Glutamatergic neuron (in vitro differentiated cells): ENCODE data around the gene COL8A1. TPM values are rescaled to one million over a fixed set of nuclear protein-coding genes. Genes with fewer than 3 reads are reported as not detected.

Experiments used
- DNase-seq: peaks from one replicate; pipeline ENCODE4 v3.0.0; 2022
- H3K27ac Mint-ChIP-seq: one replicate; pipeline ENCODE4 v1.8.0; 2020; ENCODE audit warnings: mild to moderate bottlenecking, mixed read lengths, inconsistent platforms; ENCODE audit not compliant: unreplicated experiment
- H3K27me3 Mint-ChIP-seq: one replicate; pipeline ENCODE4 v1.8.0; 2020; ENCODE audit warnings: mild to moderate bottlenecking, moderate library complexity, mixed read lengths, inconsistent platforms; ENCODE audit not compliant: unreplicated experiment
- H3K36me3 Mint-ChIP-seq: one replicate; pipeline ENCODE4 v1.8.0; 2020; ENCODE audit warnings: mild to moderate bottlenecking, mixed read lengths, inconsistent platforms; ENCODE audit not compliant: unreplicated experiment
- H3K4me1 Mint-ChIP-seq: one replicate; pipeline ENCODE4 v1.8.0; 2020; ENCODE audit warnings: mild to moderate bottlenecking, low read depth, mixed read lengths, inconsistent platforms; ENCODE audit not compliant: unreplicated experiment
- H3K4me3 Mint-ChIP-seq: one replicate; pipeline ENCODE4 v1.8.0; 2020; ENCODE audit warnings: mild to moderate bottlenecking, mixed read lengths, inconsistent platforms; ENCODE audit not compliant: unreplicated experiment
- H3K9me3 Mint-ChIP-seq: one replicate; pipeline ENCODE4 v1.8.0; 2020; ENCODE audit warnings: mild to moderate bottlenecking, moderate library complexity, mixed read lengths, inconsistent platforms; ENCODE audit not compliant: unreplicated experiment
- CTCF ChIP-seq: fragments of 200-600 bp; sonication (generic); IDR thresholded peaks from one replicate; pipeline ENCODE4 v1.5.0; 2021; ENCODE audit not compliant: partially characterized antibody, unreplicated experiment
- total RNA-seq: library from RNA; stranded (reverse); fragmentation: NEBNext Ultra II Directional; extraction: Animal tissue kit (Norgen Biotek cat#: 25700); gene quantifications from one replicate; pipeline ENCODE4 v1.2.1, GENCODE V29; 2021; ENCODE audit not compliant: unreplicated experiment

Gene COL8A1
- total RNA-seq, 1 donor from 2014 or later, result 0.25 TPM

- H3K4me1 Mint-ChIP-seq, result no peaks in the 10 kb centered on the region
- no peaks in the 10 kb centered on the region for H3K9me3 Mint-ChIP-seq
- H3K4me3 Mint-ChIP-seq, result no peak overlapping the region
- H3K27ac Mint-ChIP-seq, result no peak overlapping the region
- TF ChIP-seq CTCF, result no peak
- no peaks in the 10 kb centered on the region for H3K27me3 Mint-ChIP-seq
- DNase-seq, result no peak
- H3K36me3 Mint-ChIP-seq, result no peaks in the 10 kb centered on the region
Measured at GRCh38 chr3:99710094-99710493, 71.7 kb downstream of the COL8A1 start.

DNA sequence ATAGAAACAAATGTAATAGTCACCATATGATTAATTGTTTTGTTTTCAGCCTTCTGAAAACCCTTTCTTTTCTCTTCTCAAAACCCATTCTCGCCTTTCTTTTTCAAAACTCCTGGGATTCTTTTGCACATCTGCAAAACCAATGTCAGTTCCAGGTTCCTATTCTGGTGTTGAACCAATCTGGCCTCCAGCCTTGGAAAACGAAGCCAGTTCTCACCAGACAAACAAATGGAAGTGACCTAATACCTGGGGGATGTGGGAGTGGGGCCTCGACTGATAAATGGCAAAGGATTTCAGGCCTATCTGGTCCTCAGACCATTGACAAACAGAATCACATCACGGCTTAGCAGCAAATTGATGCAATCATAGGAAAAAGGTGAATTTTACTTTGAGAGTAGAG lies 73.0 kb downstream of the COL8A1 start:
- no peak for DNase-seq
- Mint-ChIP-seq H3K4me1 (no peaks in the 10 kb centered on the region), H3K4me3 (no peak overlapping the region), H3K27me3 (no peaks in the 10 kb centered on the region), H3K9me3 (no peaks in the 10 kb centered on the region), H3K36me3 (no peaks in the 10 kb centered on the region), H3K27ac (no peak overlapping the region)
- no peak for TF ChIP-seq CTCF

DNA sequence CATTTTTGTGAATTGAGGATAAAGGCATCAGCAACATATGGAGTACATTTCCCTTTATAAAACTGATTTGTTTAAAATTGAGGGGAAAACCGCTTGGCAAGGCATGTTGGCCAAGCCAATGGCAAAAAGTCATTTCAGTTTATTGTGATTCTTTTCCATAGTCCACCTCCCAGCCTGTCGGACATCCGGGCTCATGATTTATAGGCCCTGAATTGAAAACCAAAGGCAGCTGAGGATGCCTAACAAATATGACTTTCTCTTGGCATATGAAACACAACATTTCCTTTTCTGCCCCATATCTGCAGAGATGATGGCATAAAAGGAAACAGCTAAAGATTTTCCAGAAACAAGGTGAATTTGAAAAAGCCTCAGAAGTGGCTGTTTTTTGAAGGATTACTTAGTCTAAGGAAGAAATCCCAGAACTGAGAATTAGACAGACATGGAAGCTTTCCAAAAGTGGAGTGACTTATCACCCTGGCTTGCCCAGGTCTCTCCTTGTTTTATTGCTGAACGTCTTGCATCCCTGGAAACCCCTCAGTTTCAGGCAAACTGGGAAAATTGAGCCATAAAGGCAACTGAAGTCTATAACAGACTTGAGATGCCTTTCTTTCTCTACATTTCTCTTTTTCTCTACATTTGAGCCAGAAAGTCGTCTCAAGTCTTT lies 74.0 kb downstream of the COL8A1 start:
- DNase-seq, result no peak
- H3K36me3 Mint-ChIP-seq, result no peaks in the 10 kb centered on the region
- H3K4me3 Mint-ChIP-seq, result no peak overlapping the region
- H3K27me3 Mint-ChIP-seq, result no peaks in the 10 kb centered on the region
- TF ChIP-seq CTCF, result no peak
- H3K9me3 Mint-ChIP-seq, result no peaks in the 10 kb centered on the region
- H3K27ac Mint-ChIP-seq, result no peak overlapping the region
- no peaks in the 10 kb centered on the region for H3K4me1 Mint-ChIP-seq

- Mint-ChIP-seq H3K27me3 (no peaks in the 10 kb centered on the region), H3K4me3 (no peak overlapping the region)
Measured at GRCh38 chr3:99713440-99713839, 75.0 kb downstream of the COL8A1 start.

More at GRCh38 chr3:99713440-99713839, 75.0 kb downstream of the COL8A1 start:
- H3K4me1 Mint-ChIP-seq, result no peaks in the 10 kb centered on the region
- no peaks in the 10 kb centered on the region for H3K9me3 Mint-ChIP-seq
- DNase-seq, result no peak
- H3K36me3 Mint-ChIP-seq, result no peaks in the 10 kb centered on the region
- H3K27ac Mint-ChIP-seq, result no peak overlapping the region
- no peak for TF ChIP-seq CTCF
